COR-L47 (cell line): ENCODE results near the gene SLC8A2.
A peak's percentile ranks its signal among the peaks of the same experiment; 100 is the strongest.

ENCODE experiments used
- DNase-seq: peaks from one replicate; lab custom pipeline; 2025; lab: John Stamatoyannopoulos, UW

The SLC8A2 gene

GRCh38 chr19:47503130-47503825 is 31.6 kb upstream of the SLC8A2 start:
- no peak for DNase-seq

- no peak for DNase-seq
Measured at GRCh38 chr19:47499863-47500830, 28.5 kb upstream of the SLC8A2 start.

- no peak for DNase-seq
Measured at GRCh38 chr19:47499371-47499770, 27.7 kb upstream of the SLC8A2 start.

DNA sequence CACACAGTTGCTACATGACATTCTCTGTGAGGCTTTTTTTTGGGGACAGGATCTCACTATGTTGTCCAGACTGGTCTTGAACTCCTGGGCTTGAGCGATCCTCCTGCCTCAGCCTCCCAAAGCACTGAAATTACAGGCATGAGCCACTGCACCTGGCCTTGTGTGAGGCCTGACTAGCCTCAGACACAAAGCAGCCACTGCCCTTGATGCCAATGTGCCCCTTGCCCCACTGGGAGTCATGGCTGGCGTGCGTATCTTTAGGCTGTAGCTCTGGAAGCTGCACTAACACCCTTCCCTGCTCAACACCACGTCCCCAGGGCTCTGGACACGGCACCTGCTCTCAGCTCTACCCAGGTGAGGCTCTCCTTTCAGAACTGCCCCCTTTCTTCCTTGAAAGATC is 26.9 kb upstream of the SLC8A2 start:
- DNase-seq: no peak

GRCh38 chr19:47497821-47498520 is 26.3 kb upstream of the SLC8A2 start:
- DNase-seq: no peak

DNA sequence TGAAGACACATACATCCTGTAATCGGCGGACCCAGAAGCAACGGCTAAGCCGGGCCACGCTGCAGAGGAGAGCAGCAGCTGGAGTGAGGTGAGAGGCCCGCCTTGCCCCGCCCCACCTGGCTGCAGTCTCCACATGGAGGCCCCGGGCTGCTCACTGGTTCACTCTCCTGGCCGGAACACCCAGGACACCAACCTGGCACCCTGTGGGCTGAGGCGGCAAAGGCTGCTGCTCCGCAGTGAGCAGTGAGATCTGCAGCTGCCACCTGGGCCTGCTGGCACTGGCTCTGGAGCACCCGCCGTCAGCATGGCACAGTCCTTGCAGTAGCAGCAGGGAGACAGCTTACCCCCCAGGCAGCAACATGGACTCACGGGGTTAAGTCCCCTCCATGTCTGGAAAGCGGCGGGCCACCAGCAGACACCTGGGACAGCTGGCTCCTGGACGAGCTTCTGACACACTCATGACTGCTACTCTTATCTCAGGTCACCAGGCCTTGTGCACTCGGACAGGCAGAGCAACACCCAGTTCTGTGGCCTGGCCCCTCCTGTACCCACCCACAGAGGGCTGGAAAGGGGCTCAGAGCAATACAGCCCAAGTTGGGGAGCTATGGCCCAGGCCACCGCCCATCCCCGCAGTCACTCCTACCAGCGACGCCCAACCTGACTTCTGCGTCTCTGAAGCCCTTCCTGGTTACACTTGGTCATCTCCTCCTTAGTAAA is 25.5 kb upstream of the SLC8A2 start:
- peak; percentile 79 for DNase-seq

- DNase-seq: peak; percentile 30
Measured at GRCh38 chr19:47495478-47496372, 24.0 kb upstream of the SLC8A2 start.

DNA sequence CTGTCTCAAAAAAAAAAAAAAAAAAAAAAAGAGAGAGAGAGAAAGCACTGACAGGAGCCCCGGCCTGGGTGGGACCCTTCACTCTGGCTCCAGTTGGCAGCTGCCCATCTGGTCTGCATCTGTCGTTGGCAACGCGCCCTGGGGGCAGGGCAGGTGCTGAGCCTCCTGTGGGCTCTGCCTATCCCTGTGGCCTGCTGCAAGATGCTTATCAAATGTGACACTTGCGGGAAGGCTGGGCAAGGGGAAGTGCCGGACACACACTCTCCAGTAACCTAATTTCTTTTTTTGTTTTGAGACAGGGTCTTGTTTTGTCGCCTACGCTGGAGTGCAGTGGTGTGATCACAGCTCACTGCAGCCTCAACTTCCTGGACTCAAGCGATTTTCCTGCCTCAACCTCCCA is 23.0 kb upstream of the SLC8A2 start:
- peak; percentile 71 for DNase-seq

DNA sequence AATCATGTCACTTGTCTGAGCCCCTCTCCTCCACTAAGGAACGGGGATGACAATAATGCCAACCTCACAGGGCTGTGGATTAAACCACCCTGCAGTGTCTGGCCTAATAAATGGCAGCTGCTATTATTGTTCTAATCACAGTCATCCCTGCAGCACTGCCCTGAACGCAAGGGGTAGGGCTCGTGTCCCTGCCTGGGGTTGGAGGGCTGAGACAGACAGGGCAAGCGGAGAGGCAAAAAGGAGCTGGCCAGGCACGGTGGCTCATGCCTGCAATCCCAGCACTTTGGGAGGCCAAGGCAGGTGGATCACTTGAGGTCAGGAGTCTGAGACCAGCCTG is 22.5 kb upstream of the SLC8A2 start:
- no peak for DNase-seq

GRCh38 chr19:47493378-47494210 is 21.9 kb upstream of the SLC8A2 start:
- no peak for DNase-seq

- DNase-seq: no peak
Measured at GRCh38 chr19:47492571-47493377, 21.1 kb upstream of the SLC8A2 start.

DNA sequence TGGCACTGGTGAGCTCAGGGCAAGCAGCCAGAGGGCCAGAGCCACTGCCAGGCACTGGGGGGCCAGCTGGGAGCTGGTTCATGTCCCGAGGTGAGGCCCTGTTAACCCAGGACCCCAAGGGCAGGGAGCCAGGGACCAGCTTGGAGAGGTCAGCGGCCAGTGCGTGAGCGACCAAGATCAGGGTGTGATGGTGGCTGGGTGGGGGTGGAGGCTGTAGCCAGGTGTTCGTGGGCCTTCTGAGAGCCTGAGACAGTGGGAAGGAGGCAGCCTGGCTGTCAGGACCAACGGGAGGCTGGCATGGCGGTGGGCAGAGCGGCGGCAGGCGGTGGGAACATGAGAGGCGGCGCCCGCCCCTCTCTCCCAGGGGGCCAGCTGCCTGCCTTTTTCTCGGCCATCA is 20.4 kb upstream of the SLC8A2 start:
- DNase-seq: no peak

DNA sequence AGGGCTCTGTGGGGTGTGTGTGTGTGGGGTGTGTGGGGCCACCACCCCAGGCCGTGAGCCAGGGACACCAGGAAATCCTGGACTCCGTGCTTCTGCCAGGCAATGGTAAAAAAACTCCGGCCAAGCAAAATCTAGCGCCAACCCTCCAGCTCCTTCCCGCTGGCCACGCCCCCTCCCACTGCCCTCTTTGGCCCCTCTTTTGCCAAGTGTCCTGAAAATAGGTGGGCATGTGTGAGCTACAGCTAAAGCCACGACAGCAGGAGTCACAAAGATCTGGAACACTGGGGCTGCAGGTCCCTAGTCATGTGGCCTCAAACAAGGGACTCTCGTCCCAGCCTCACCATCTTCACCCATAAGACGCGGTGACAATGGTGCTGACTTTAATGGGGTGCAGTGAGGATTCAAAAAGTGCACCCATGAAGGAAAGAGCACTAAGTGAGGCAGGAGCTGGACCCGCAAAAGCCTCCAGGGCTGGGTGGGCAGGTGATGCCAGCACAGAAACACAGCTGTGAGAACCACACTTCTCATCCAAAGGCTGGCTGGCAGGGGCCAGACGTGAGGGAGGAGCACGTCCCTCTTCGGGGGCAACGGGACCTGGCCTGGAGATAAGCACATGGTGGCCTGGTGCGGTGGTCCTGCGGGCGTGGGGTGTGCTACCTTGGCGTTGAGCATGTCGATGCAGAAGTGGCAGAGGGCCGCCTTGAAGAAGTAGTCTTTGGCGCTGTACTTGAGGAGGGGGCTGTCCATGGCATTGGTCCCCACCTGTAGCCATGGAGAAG is 19.9 kb upstream of the SLC8A2 start:
- DNase-seq: no peak

GRCh38 chr19:47490847-47491246 is 19.2 kb upstream of the SLC8A2 start:
- DNase-seq: no peak

- no peak for DNase-seq
Measured at GRCh38 chr19:47490031-47490430, 18.3 kb upstream of the SLC8A2 start.

- no peak for DNase-seq
Measured at GRCh38 chr19:47489072-47489914, 17.6 kb upstream of the SLC8A2 start.
